ENCODE data around the gene ASXL3.

GRCh38 chr18:33579349-33580215, 1.6 kb downstream of the ASXL3 start:
- TF ChIP-seq CTCF (conservative IDR thresholded peaks at IDR 0.05; ENCODE audit: low read depth, low read length) (no peak), EZH2 (IDR thresholded peaks at IDR 0.05; ENCODE audit: borderline replicate concordance, low read depth, low read length, poor library complexity, severe bottlenecking) (no peak)
